Endothelial cell of umbilical vein (primary cell): ENCODE data around the gene NUDT9.
"Not testable (repeated sequence)": the region's sequence is repeated elsewhere in the genome, so short reads cannot be mapped to it uniquely, and the experiment has no call there.

Experiments
- CTCF ChIP-seq, 2 donors: IDR thresholded peaks; 1 replicate in 1 of 2; 2 replicates in 1 of 2; pipeline ENCODE4 v1.5.1; 2011; ENCODE audit warnings: low read length in 2 of 2, mild to moderate bottlenecking in 2 of 2, moderate library complexity in 2 of 2, control low read depth in 1 of 2, inconsistent platforms in 1 of 2, low read depth in 1 of 2; ENCODE audit not compliant: insufficient read depth in 1 of 2; ENCODE audit errors: extremely low read depth in 1 of 2
- MYC ChIP-seq: IDR thresholded peaks from one replicate; pipeline ENCODE4 v1.6.1; 2011; ENCODE audit warnings: mild to moderate bottlenecking, low read depth, low read length
- POLR2A ChIP-seq: IDR thresholded peaks from 2 replicates; pipeline ENCODE4 v1.6.1; 2012; ENCODE audit warnings: low read depth, mild to moderate bottlenecking, control low read depth, low read length

- not testable (repeated sequence) for TF ChIP-seq POLR2A; MYC; CTCF (IDR thresholded peaks at IDR 0.05; ENCODE audit: extremely low read depth in 1 of 2, insufficient read depth in 1 of 2, low read depth in 1 of 2, low read length in 2 of 2)
These were observed 32.3 kb upstream of the NUDT9 start for GRCh38 chr4:87390055-87390454.
